Measurements from ENCODE around the gene SYT11. TPM values are rescaled to one million over a fixed set of nuclear protein-coding genes. Genes with fewer than 3 reads are reported as not detected.
"Not testable (repeated sequence)": the region's sequence is repeated elsewhere in the genome, so short reads cannot be mapped to it uniquely, and the experiment has no call there.

SYT11 gene
- total RNA-seq, 2 experiments from 2014 or later, result 18.1 to 19.0 TPM

DNA sequence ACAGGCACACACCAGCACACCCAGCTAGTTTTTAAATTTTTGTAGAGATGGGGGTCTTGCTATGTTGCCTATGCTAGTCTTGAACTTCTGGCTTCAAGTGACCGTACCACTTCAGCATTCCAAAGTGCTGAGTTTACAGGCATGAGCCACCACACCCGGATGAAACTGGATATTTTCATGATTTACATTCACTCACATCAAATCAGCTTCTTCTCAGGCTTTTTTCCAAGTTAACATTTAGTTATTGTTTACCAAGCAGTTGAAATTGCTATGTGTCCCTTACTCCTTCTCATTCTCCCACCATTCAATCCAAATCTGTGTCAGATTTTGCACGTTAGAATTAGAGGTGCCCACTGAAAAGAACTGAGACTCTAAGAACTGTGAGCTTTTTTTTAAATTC lies 33.4 kb downstream of the SYT11 start:
- CTCF ChIA-PET, result no interaction called here
- POLR2A ChIA-PET, result no interaction called here

DNA sequence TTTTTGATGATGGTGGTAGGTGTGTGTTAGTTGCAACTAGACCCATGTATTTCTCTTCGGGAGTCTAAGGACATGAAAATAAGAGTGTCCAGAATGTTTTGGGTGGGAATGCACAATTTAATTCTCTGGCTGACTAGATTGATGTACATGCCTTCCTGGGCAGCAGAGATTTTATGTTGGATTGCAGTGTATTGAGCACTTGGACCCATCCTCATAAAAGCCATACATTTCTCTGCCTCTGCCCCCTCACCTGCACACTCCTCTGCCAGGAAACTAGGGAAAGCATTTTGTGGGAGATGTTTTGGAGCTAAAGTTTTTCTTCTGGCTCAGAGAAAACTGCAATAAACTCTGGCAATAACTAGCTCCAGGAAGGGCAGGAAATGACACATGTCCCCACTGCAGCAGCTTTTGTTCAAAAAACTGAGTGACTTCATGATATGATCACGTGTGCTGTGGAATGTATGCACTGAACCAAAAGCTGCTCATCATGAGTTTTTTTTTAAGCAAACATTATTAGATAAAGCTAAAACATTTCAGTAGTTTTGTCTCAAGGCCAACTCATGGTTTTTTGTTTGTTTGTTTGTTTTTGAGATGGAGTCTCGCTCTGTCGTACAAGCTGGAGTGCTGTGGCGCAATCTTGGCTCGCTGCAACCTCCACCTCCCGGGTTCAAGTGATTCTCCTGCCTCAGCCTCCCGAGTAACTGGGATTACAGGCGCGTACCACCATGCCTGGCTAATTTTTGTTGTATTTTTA lies 34.2 kb downstream of the SYT11 start:
- CTCF ChIA-PET, result interaction anchor here (1.0 kb wide), 1 partner anchor 62 kb away, joined by 3 read pairs; no protein-coding TSS in a partner anchor
- POLR2A ChIA-PET, result no interaction called here

DNA sequence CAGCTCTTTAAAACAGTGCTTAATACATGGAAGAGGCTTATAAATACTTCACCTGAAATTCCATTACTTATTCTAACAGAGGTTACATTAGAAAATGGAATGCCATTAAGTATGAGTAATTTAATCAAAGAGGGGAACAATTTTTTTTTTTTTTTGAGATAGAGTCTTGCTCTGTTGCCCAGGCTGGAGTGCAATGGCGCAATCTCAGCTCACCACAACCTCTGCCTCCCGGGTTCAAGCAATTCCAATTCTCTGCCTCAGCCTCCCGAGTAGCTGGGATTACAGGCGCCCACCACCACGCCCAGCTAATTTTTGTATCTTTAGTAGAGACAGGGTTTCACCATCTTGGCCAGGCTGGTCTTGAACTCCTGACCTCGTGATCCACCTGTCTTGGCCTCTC lies 36.2 kb downstream of the SYT11 start:
- ChIA-PET POLR2A (interaction anchor here (0.7 kb wide), 1 partner anchor 621 kb away, joined by 5 read pairs; no protein-coding TSS in a partner anchor), CTCF (interaction anchor here (0.7 to 0.9 kb wide), 2 partner anchors 15 to 635 kb away, joined by 3 read pairs; no protein-coding TSS in a partner anchor)

DNA sequence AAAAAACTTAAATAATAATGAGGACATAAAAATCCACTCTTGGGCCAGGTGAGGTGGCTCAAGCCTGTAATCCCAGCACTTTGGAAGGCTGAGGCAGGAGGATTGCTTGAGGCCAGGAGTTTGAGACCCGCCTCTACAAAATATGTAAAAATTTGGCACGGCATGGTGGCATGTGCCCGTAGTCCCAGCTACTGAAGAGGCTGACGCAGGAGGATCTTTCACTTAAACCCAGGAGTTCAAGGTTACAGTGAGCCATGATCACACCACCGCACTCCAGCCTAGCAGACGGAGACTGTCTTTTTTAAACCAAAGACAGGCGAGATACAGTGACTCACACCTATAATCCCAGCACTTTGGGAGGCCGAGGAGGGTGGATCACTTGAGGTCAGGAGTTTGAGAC lies 37.1 kb downstream of the SYT11 start:
- CTCF ChIA-PET, result not testable (repeated sequence)
- POLR2A ChIA-PET, result interaction anchor here (0.7 kb wide), 1 partner anchor 50 kb away, joined by 9 read pairs; no protein-coding TSS in a partner anchor

DNA sequence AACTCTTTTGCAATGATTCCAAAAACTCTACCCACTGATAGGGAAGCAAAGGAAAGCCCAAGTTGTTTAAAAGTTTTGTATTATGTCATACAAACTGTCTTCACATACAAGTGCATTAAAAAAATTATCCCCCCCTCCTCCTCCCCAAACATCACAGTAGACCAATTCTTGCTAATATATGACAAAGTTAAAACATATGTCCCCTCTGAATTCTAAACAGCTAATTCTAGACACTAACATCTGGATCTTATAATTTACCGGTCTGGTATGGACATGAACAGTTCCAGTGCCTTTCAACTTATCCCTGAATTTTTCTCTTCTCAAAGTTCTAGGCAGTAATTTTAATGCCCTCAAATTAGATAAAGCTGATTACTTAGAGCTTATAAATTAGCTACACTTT lies 38.4 kb downstream of the SYT11 start:
- ChIA-PET CTCF (no interaction called here), POLR2A (no interaction called here)

DNA sequence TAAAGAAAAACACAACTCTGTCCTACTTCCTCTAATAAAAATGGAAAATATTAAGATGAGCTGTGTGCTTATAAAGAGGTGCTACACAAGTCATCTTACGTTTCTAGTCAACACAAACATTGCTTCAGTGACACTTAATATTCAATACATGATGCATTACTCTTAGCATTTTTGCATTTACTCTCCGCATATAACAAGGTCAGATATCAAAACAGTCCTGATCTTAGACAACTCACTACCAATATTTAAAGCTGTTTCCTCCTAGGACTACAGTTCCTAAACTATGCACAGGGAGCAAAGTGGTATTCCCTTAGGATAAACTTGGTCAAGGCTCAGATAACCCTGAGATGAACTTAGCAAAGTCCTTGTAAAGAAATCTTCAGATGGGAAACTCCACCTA lies 39.5 kb downstream of the SYT11 start:
- POLR2A ChIA-PET, result interaction anchor here (1.0 kb wide), 1 partner anchor 70 kb away, joined by 3 read pairs; no protein-coding TSS in a partner anchor
- CTCF ChIA-PET, result interaction anchor here (1.2 kb wide), 1 partner anchor 39 kb away, joined by 3 read pairs; no protein-coding TSS in a partner anchor

DNA sequence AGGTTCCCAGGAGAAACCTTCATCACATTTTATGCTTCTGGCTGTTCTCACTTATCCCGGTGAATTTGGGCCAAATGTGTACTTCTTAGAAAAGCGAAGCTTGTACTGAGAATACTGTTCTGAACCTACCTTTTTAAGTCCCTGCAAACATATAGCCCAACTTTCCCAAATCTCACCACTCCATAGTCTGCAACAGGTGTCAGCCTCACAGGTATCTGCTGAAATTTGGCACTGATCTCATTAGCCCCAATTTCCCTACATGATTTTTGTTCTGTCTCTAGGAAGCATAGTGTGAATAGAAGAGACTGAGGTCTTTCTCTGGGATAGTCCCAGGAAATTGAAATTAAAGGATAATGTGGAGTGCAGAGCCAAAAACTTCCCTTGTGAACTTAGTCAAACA lies 40.3 kb downstream of the SYT11 start:
- CTCF ChIA-PET, result no interaction called here
- POLR2A ChIA-PET, result no interaction called here

DNA sequence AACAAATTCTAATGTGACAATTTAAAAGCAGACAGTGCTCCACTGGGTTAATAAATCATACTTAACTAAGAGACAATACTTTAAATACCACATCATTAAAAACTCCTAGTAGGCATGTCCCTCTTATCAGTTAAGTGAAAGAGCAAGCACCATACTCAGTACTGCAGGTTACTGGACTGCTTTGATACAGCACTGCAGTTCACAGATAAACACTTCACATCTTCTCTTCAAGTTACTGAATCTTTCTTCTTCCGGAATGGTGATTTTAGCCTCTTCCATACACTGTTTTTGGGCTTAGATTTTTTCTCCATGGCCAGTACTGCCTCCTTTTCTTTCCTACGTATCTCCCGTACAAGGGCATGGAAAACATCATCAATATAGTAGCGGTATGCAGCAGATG lies 40.8 kb downstream of the SYT11 start:
- CTCF ChIA-PET, result no interaction called here
- POLR2A ChIA-PET, result no interaction called here

DNA sequence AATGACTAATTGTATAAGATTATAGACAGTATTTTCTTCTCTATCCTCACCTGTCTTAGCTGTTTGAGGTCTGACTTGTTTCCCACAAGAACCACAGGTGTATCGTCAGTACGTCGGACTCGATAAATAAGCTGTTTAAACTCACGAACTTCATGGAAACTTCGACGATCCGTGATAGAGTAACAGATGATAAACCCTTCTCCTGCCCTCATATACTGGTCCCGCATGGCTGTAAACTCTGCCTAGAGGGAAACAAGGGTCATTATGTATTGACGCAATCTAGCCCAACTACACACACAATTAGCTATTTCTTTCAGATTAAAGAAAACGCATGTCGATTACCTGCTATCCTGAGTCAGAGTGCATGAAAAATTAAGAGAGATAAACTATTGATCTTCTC lies 44.9 kb downstream of the SYT11 start:
- POLR2A ChIA-PET, result no interaction called here
- CTCF ChIA-PET, result interaction anchor here (0.7 to 1.2 kb wide), 2 partner anchors 12 to 85 kb away, joined by 3 read pairs; no protein-coding TSS in a partner anchor

DNA sequence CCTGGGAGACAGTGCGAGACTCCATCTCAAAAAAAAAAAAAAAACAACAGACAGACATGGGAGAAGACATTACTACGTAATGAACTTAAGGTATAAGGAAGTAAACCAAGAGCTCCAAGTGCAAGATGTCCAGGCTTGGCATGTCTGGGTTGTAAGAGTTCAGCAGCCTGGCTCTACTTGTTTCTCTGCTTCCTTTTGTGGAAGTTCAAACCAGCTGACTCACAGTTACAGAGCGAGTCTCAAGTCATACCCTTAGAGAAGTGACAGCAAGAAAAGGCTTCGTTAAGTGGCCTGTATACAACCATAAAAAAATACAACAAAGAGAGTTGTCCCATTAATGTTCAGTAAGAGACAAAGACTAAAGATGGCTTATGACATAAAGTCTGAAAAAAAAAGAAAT lies 50.5 kb downstream of the SYT11 start:
- POLR2A ChIA-PET, result interaction anchor here (0.5 kb wide), 1 partner anchor 68 kb away, joined by 3 read pairs; the partner anchor contains the start of gene ARHGEF2
- CTCF ChIA-PET, result interaction anchor here (0.6 to 1.4 kb wide), 5 partner anchors 14 to 79 kb away, joined by 3 to 6 read pairs (median 4); partner anchors contain the start of gene SYT11

DNA sequence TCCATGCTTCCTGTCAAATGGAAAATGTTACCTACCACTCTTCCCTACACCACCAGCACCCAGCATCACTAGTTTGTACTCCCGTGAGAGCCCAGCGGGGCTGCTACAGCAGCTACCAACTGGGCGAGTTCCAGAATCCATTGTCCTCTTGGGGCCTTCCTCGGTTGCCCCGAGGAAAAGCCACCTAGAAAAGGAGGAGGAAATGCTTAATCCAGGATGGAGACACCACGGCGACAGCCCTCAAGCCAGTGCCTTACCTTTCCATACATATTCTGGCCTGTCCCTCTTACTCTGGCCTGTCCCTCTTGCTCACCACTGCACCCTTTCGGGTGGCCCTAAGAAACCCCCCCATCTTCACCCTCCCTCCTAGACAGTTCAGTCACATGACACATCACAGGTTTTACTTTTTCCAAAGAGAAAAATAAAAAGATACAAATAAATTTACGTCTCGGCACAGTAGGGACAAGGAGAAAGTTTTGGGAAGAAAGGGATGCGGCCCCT lies 51.3 kb downstream of the SYT11 start:
- POLR2A ChIA-PET, result no interaction called here
- CTCF ChIA-PET, result interaction anchor here (0.9 to 1.4 kb wide), 3 partner anchors 15 to 66 kb away, joined by 3 to 4 read pairs (median 3); no protein-coding TSS in a partner anchor

DNA sequence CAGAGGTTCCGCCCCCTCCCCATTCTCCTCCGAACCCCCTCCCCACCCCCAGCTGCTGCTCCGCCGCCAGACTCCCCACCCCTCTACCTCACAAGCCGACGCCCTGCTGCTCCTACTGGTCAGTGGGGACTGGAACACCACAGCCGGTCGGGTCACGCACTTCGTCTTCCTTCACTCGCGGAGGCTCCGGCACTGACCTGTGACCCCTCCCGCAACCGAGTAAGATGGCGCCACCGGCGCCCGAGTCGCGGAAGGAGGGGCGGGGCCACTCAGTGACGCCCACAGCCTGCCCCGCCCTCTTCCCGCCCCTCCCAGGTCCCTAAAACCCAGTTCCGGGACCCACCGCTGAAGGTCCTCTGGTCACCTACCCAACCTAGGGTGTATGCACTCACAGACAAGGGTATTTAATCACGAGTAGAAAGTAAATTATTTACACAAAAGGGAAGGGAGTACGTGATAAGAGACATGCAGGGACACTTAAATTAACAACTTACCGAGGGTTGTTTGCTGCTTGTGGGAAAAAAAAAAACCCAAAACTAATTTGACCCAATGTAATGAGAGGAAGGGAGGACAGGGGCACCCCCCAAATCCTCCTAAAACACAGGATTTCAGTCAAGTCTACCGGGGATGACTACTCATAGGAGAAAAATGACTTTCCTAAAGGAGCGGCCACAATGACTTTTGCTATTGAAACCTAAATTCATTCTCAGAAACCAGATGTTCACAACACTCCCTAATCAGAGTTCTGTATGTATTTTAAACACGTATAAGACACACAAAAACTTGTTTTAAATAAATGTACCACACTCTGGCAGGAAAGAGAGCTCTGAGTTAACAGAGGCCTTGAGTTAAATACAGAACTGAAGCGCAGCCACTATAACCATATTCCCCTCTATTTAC lies 52.0 kb downstream of the SYT11 start, which contains the start of gene RIT1:
Gene RIT1, minus strand, starts transcription at position 194 of the 900 bp plus-strand sequence. CDS start 588 bp downstream, outside the sequence.
- ChIA-PET POLR2A (no interaction called here), CTCF (interaction anchor here (1.0 kb wide), 1 partner anchor 65 kb away, joined by 3 read pairs; no protein-coding TSS in a partner anchor)

DNA sequence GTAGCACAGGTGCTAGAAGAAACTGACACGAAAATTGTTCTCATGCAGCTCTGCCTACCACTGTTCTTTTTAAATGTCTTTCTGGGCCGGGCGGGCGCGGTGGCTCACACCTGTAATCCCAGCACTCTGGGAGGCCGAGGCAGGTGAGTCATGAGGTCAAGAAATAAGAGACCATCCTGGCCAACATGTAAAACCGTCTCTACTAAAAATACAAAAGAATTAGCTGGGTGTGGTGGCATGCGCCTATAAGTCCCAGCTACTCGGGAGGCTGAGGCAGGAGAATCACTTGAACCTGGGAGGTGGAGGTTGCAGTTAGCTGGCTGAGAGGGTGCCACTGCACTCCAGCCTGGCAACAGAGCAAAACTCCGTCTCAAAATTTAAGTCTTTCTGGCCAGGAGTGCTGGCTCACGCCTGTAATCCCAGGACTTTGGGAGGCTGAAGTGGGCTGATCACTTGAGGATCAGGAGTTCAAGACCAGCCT lies 52.7 kb downstream of the SYT11 start:
- CTCF ChIA-PET, result no interaction called here
- POLR2A ChIA-PET, result interaction anchor here (0.6 to 0.8 kb wide), 2 partner anchors 23 to 66 kb away, joined by 5 to 7 read pairs; no protein-coding TSS in a partner anchor

DNA sequence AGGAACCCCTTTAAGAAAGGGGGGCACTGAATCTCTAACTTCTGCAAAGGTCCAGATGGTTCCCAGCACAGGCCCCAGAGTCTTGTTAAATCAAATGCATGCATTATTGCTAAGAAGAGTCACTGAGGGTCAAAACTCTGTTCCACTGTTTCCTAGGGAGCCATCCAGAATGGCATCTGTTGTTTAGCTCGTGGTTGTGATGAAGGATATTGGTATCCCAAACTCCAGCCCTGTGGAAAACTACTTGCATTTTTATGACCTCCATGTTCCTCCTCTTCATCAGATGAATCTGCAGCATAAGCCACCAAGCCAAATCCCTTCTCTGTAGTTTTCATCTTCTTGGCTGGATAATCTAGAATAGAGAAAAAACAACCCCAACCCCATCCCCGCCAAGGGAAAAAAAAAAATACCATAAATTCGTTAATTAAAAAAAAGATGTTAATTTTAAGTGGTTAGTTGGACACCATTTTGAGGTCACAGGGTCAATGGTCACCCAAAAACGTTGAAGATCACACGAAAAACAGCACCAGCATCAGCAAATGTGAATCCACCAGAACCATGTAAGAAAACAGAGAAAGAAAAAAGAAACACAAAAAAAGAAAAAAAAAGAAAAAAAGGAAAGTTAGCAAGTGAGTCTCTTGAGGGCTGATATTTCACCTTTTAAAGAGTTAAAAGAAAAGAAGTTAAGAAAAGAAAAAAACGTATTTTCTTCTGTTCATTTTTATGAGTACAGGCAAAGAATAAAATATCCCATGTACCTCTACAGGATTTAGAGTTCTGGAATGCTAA lies 54.8 kb downstream of the SYT11 start:
- POLR2A ChIA-PET, result interaction anchor here (0.7 kb wide), 1 partner anchor 214 kb away, joined by 3 read pairs; no protein-coding TSS in a partner anchor
- CTCF ChIA-PET, result no interaction called here

DNA sequence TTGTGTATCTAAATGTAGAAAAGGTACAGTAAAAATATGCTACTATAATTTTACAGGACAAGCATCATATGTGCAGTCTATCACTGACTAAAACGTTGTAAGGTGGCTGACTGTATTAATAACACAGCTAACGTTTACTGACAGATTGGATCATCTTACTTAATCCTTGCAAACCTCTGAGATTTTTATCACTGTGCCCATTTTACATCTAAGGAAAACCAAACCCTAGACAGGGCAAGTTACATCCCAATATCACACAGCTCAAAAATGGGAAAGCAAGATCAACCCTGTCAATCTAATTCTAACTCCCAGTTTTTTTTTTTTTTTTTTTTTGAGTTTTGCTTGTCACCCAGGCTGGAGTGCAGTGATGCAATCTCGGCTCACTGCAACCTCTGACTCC lies 59.3 kb downstream of the SYT11 start:
- ChIA-PET CTCF (interaction anchor here (0.7 kb wide), 2 partner anchors 27 to 120 kb away, joined by 4 to 5 read pairs; no protein-coding TSS in a partner anchor), POLR2A (interaction anchor here (0.6 to 0.8 kb wide), 3 partner anchors 13 to 58 kb away, joined by 6 to 7 read pairs (median 6); no protein-coding TSS in a partner anchor)

DNA sequence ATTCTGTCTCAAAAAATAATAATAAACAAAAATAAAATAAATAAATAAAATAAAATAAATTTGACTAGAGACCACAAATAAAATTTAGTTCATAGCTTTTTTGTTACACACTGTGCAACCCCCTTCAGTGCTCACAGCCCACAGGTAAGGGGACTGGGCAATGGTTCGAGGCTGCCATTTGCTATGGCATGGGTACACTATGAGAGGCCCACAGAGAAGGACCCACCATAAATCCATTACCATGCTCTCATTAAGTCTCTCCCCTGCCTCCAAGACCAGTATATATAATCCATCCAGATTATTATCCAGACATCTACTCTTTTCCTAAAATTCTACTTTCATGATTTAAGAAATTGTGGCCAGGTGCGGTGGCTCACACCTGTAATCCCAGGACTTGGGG lies 60.4 kb downstream of the SYT11 start:
- ChIA-PET CTCF (no interaction called here), POLR2A (interaction anchor here (1.1 kb wide), 2 partner anchors 14 to 26 kb away, joined by 3 read pairs; no protein-coding TSS in a partner anchor)

DNA sequence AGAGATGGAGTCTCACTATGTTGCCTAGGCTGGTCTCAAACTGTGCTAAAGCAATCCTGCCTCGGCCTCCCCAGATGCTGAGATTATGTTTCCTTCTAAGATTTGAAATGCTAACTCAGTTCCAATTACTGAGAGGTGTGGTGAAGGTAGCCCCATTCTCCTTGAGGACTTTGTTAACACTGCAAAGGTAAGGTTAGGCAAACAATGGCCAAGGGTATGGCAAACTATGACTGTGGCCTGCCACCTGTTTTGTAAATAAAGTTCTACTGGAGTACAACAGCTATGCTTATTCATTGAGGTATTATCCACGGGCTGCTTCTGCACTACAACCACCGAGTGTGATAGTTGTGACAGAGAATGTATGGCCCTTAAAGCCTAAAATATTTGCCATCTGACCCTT lies 61.4 kb downstream of the SYT11 start:
- ChIA-PET CTCF (interaction anchor here (1.3 kb wide), 1 partner anchor 69 kb away, joined by 3 read pairs; no protein-coding TSS in a partner anchor), POLR2A (interaction anchor here (1.1 kb wide), 1 partner anchor 25 kb away, joined by 3 read pairs; no protein-coding TSS in a partner anchor)

DNA sequence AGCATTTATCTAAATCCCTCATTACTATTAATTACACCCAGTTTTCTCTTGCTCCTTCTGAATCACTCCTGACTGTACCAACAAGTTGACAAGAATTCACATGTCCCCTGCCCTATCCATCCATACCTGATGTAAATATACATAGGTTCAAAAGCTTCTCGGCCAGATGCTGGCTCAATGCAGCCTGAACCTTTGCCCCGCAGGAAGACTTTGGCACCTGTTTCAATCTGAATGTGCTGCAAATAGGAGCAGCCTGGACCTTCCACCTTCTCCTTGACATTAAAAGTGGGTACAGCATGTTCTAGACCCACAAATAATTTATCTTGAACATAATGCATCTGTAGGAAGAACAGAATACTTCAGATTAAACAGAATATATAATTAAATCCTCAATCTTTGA lies 66.1 kb downstream of the SYT11 start:
- CTCF ChIA-PET, result interaction anchor here (0.7 kb wide), 1 partner anchor 310 kb away, joined by 3 read pairs; no protein-coding TSS in a partner anchor
- POLR2A ChIA-PET, result no interaction called here
